NCI-H2196 treated with DMSO at 0.1 percent for 48 hours (cell line): ENCODE measurements around the gene MARCHF6.
"Not testable (repeated sequence)": the region's sequence is repeated elsewhere in the genome, so short reads cannot be mapped to it uniquely, and the experiment has no call there.

Source experiments
- DNase-seq: peaks from one replicate; lab custom pipeline; 2025; ENCODE audit not compliant: unreplicated experiment; lab: John Stamatoyannopoulos, UW

The MARCHF6 gene

GRCh38 chr5:10323588-10324488 is 29.7 kb upstream of the MARCHF6 start:
- no peak for DNase-seq

- no peak for DNase-seq
Measured at GRCh38 chr5:10324518-10325370, 28.8 kb upstream of the MARCHF6 start.

- DNase-seq, result no peak
Measured at GRCh38 chr5:10328323-10328722, 25.2 kb upstream of the MARCHF6 start.

- no peak for DNase-seq
Measured at GRCh38 chr5:10329446-10329819, 24.1 kb upstream of the MARCHF6 start.

- no peak for DNase-seq
Measured at GRCh38 chr5:10329820-10330481, 23.5 kb upstream of the MARCHF6 start.

GRCh38 chr5:10330511-10331230 is 22.8 kb upstream of the MARCHF6 start:
- DNase-seq, result no peak

- DNase-seq, result peak; percentile 86
Measured at GRCh38 chr5:10331341-10331796, 22.1 kb upstream of the MARCHF6 start.

- DNase-seq, result no peak
Measured at GRCh38 chr5:10332301-10332700, 21.2 kb upstream of the MARCHF6 start.

GRCh38 chr5:10333154-10334006 is 20.1 kb upstream of the MARCHF6 start:
- no peak for DNase-seq

GRCh38 chr5:10334831-10335230 is 18.7 kb upstream of the MARCHF6 start:
- no peak for DNase-seq

- DNase-seq, result no peak
Measured at GRCh38 chr5:10335711-10336470, 17.6 kb upstream of the MARCHF6 start.

GRCh38 chr5:10337107-10337506 is 16.4 kb upstream of the MARCHF6 start:
- DNase-seq, result no peak

- DNase-seq, result no peak
Measured at GRCh38 chr5:10337986-10338385, 15.5 kb upstream of the MARCHF6 start.

- no peak for DNase-seq
Measured at GRCh38 chr5:10338686-10339057, 14.8 kb upstream of the MARCHF6 start.

- DNase-seq, result peak; percentile 53
Measured at GRCh38 chr5:10339058-10339811, 14.3 kb upstream of the MARCHF6 start.

GRCh38 chr5:10339958-10340357 is 13.5 kb upstream of the MARCHF6 start:
- DNase-seq, result no peak

GRCh38 chr5:10343486-10343885 is 10.0 kb upstream of the MARCHF6 start:
- no peak for DNase-seq

GRCh38 chr5:10344461-10345106 is 8.9 kb upstream of the MARCHF6 start:
- DNase-seq, result not testable (repeated sequence)
